ENCODE results near the gene FHIT.

FHIT gene

GRCh38 chr3:61283876-61284275 lies 32.6 kb upstream of the FHIT start:
- Histone ChIP-seq H3K9me2 (replicated peaks; ENCODE audit: control insufficient read depth, low read length) (no peaks in the 10 kb centered on the region), H3K9me3 (ENCODE audit: control insufficient read depth, insufficient read depth, low read length) (no peaks in the 10 kb centered on the region), H3K79me2 (ENCODE audit: control insufficient read depth, low read length) (no peaks in the 10 kb centered on the region), H3K27me3 (ENCODE audit: control insufficient read depth, low read length) (no peaks in the 10 kb centered on the region), H3K4me1 (ENCODE audit: control insufficient read depth, low read length) (no peaks in the 10 kb centered on the region), H3K4me3 (ENCODE audit: low read length) (no peak overlapping the region), H3K4me2 (ENCODE audit: low read length) (no peak overlapping the region), H4K20me1 (ENCODE audit: control insufficient read depth, insufficient read depth, low read depth, low read length) (no peaks in the 10 kb centered on the region), H3K36me3 (ENCODE audit: control insufficient read depth, low read length) (no peaks in the 10 kb centered on the region), H3F3A (ENCODE audit: control insufficient read depth, insufficient read depth) (no peaks in the 10 kb centered on the region), H3K27ac (ENCODE audit: low read depth, low read length) (no peak overlapping the region)
- TF ChIP-seq EZH2phosphoT487 (IDR thresholded peaks at IDR 0.05; ENCODE audit: borderline replicate concordance, low read length) (no peak), CTCF (IDR thresholded peaks at IDR 0.05; ENCODE audit: low read depth, low read length, poor library complexity, severe bottlenecking) (no peak)

- no peak overlapping the region for H3K27ac ChIP-seq (ENCODE audit: low read depth, low read length)
- H3K36me3 ChIP-seq (ENCODE audit: control insufficient read depth, low read length): no peaks in the 10 kb centered on the region
- H3K79me2 ChIP-seq (ENCODE audit: control insufficient read depth, low read length): no peaks in the 10 kb centered on the region
- H3K4me3 ChIP-seq (ENCODE audit: low read length): no peak overlapping the region
- TF ChIP-seq CTCF (IDR thresholded peaks at IDR 0.05; ENCODE audit: low read depth, low read length, poor library complexity, severe bottlenecking): no peak
- no peak for TF ChIP-seq EZH2phosphoT487 (IDR thresholded peaks at IDR 0.05; ENCODE audit: borderline replicate concordance, low read length)
- no peaks in the 10 kb centered on the region for H3K9me2 ChIP-seq (replicated peaks; ENCODE audit: control insufficient read depth, low read length)
- H3K27me3 ChIP-seq (ENCODE audit: control insufficient read depth, low read length): no peaks in the 10 kb centered on the region; the same call in 1 of the 2 replicates
- no peaks in the 10 kb centered on the region for H3K9me3 ChIP-seq (ENCODE audit: control insufficient read depth, insufficient read depth, low read length)
- no peaks in the 10 kb centered on the region for H4K20me1 ChIP-seq (ENCODE audit: control insufficient read depth, insufficient read depth, low read depth, low read length)
- no peaks in the 10 kb centered on the region for H3F3A ChIP-seq (ENCODE audit: control insufficient read depth, insufficient read depth)
- H3K4me2 ChIP-seq (ENCODE audit: low read length): no peak overlapping the region
- no peaks in the 10 kb centered on the region for H3K4me1 ChIP-seq (ENCODE audit: control insufficient read depth, low read length)
Measured at GRCh38 chr3:61278713-61279112, 27.5 kb upstream of the FHIT start.

- H3K9me3 ChIP-seq (ENCODE audit: control insufficient read depth, insufficient read depth, low read length): no peaks in the 10 kb centered on the region
Measured at GRCh38 chr3:61277411-61277810, 26.2 kb upstream of the FHIT start.

More at GRCh38 chr3:61277411-61277810, 26.2 kb upstream of the FHIT start:
- Histone ChIP-seq H3F3A (ENCODE audit: control insufficient read depth, insufficient read depth) (no peaks in the 10 kb centered on the region), H3K27me3 (ENCODE audit: control insufficient read depth, low read length) (no peaks in the 10 kb centered on the region; the same call in 1 of the 2 replicates), H3K4me2 (ENCODE audit: low read length) (no peak overlapping the region), H3K9me2 (replicated peaks; ENCODE audit: control insufficient read depth, low read length) (no peaks in the 10 kb centered on the region), H3K4me1 (ENCODE audit: control insufficient read depth, low read length) (no peaks in the 10 kb centered on the region), H3K4me3 (ENCODE audit: low read length) (no peak overlapping the region), H3K79me2 (ENCODE audit: control insufficient read depth, low read length) (no peaks in the 10 kb centered on the region), H3K27ac (ENCODE audit: low read depth, low read length) (no peak overlapping the region), H4K20me1 (ENCODE audit: control insufficient read depth, insufficient read depth, low read depth, low read length) (no peaks in the 10 kb centered on the region), H3K36me3 (ENCODE audit: control insufficient read depth, low read length) (no peaks in the 10 kb centered on the region)
- no peak for TF ChIP-seq EZH2phosphoT487 (IDR thresholded peaks at IDR 0.05; ENCODE audit: borderline replicate concordance, low read length)
- no peak for TF ChIP-seq CTCF (IDR thresholded peaks at IDR 0.05; ENCODE audit: low read depth, low read length, poor library complexity, severe bottlenecking)
